ENCODE results near the gene MAGEB16.

MAGEB16 gene

DNA sequence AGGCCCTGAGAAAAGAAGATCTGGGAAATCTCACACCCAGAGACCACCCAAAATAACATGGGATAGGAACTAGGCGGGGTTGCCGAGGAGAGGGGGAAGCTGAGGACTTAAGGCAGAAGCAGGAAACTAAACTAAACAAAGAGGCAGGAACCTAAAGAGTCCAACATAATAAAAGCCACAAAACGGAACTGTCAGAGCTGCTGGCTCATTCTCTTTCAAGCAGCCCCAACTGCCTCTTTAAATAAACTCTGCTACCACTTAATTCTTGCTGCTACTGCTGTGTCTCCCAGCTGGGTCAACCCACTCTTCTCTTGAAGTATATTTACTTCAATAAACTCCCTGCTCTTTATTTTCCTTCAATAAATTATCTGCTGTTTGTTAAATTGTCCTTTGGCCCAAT, 44.5 kb downstream of the MAGEB16 start:
- no peak overlapping the region for H3K9ac ChIP-seq (ENCODE audit: low read depth in 1 of 2, low read length in 2 of 2)
- H3K4me1 ChIP-seq (ENCODE audit: control insufficient read depth in 1 of 2, insufficient read depth in 2 of 2, low read length in 2 of 2) = no peaks in the 10 kb centered on the region
- H3K27ac ChIP-seq (ENCODE audit: low read depth, low read length) = no peak overlapping the region
- no peak overlapping the region for H3K4me3 ChIP-seq (ENCODE audit: low read depth in 1 of 2, low read length in 2 of 2)
- no peaks in the 10 kb centered on the region for H3K36me3 ChIP-seq (ENCODE audit: control insufficient read depth in 1 of 2, insufficient read depth in 2 of 2, low read length in 2 of 2)
- no peaks in the 10 kb centered on the region for H3K27me3 ChIP-seq (ENCODE audit: control insufficient read depth in 1 of 2, insufficient read depth in 2 of 2, low read length in 2 of 2)
- H3K9me3 ChIP-seq (ENCODE audit: control insufficient read depth in 1 of 2, low read length in 2 of 2) = no peaks in the 10 kb centered on the region

DNA sequence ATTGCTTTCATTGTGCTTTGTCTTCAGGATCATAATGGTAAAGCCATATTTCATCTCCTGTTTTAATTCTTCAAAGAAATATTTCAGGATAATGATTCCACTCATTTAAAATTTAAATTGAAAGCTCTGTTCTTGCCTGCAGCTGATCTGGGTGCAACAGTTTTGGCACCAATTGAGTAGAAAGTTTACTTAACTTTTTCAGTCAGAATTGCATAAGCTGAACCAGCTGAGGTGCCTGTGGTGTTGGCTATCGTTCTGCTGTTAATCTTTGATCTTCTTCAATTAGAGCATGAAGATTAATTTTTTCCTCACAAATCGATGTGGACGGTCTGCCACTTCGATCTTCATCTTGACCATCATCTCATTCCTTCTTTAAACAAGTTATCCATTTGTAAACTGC, 49.6 kb downstream of the MAGEB16 start:
- Histone ChIP-seq H3K27ac (ENCODE audit: low read depth, low read length) (no peak overlapping the region), H3K4me1 (ENCODE audit: control insufficient read depth in 1 of 2, insufficient read depth in 2 of 2, low read length in 2 of 2) (no peaks in the 10 kb centered on the region)

More for the DNA sequence above, 49.6 kb downstream of the MAGEB16 start:
- Histone ChIP-seq H3K4me3 (ENCODE audit: low read depth in 1 of 2, low read length in 2 of 2) (no peak overlapping the region), H3K9ac (ENCODE audit: low read depth in 1 of 2, low read length in 2 of 2) (no peak overlapping the region), H3K27me3 (ENCODE audit: control insufficient read depth in 1 of 2, insufficient read depth in 2 of 2, low read length in 2 of 2) (no peaks in the 10 kb centered on the region), H3K9me3 (ENCODE audit: control insufficient read depth in 1 of 2, low read length in 2 of 2) (no peaks in the 10 kb centered on the region), H3K36me3 (ENCODE audit: control insufficient read depth in 1 of 2, insufficient read depth in 2 of 2, low read length in 2 of 2) (no peaks in the 10 kb centered on the region)
